Astrocyte of the cerebellum (primary cell): ENCODE results near the gene GPALPP1.

Source experiments
- DNase-seq: peaks from one replicate; pipeline ENCODE4 v3.0.0-alpha.2; 2011; ENCODE audit warnings: low read depth
- H3K4me3 ChIP-seq: 2 replicates; pipeline ENCODE4 v1.5.1; 2011; ENCODE audit warnings: mild to moderate bottlenecking, low read depth, low read length, moderate library complexity
- CTCF ChIP-seq: IDR thresholded peaks from 2 replicates; pipeline ENCODE4 v1.5.1; 2012; ENCODE audit warnings: low read length, low read depth, moderate library complexity, mild to moderate bottlenecking; ENCODE audit errors: missing control alignments
- in situ Hi-C: cut with HindIII; loops from 2 replicates; pipeline ENCODE4 v1.10.0; 2017; ENCODE audit warnings: low sequenced_read_pairs

GPALPP1 gene

GRCh38 chr13:45003417-45003816 lies 14.1 kb downstream of the GPALPP1 start:
- DNase-seq, result no peak
- H3K4me3 ChIP-seq, result no peak overlapping the region
- no peak for TF ChIP-seq CTCF
- in situ Hi-C loops, result no loop called here

GRCh38 chr13:45004096-45004495 lies 14.8 kb downstream of the GPALPP1 start:
- in situ Hi-C loops, result no loop called here
- DNase-seq, result no peak
- no peak for TF ChIP-seq CTCF
- H3K4me3 ChIP-seq, result no peak overlapping the region

DNA sequence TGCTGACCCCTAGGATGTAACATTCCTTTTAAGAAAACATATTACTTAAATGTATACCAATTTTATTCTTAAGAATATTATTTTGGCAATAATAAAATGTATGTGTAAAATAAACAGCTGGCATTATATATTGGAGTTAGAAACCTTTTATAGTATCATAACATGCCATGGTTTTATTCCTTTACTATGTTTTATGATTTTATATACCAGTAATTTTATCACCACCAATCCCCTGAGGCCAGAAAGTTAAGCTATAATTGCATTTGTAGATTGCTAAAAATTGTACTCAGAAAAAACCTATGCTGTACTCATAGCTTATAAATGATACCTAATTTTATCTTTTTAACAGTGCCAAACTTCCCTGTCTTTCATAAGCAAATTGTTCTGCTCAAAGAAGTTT lies 17.9 kb downstream of the GPALPP1 start:
- in situ Hi-C loops, result no loop called here
- no peak for DNase-seq
- TF ChIP-seq CTCF, result no peak
- H3K4me3 ChIP-seq, result no peak overlapping the region

- DNase-seq, result no peak
- in situ Hi-C loops, result no loop called here
- no peak for TF ChIP-seq CTCF
- H3K4me3 ChIP-seq, result no peak overlapping the region
These were observed 18.5 kb downstream of the GPALPP1 start for GRCh38 chr13:45007823-45008222.

DNA sequence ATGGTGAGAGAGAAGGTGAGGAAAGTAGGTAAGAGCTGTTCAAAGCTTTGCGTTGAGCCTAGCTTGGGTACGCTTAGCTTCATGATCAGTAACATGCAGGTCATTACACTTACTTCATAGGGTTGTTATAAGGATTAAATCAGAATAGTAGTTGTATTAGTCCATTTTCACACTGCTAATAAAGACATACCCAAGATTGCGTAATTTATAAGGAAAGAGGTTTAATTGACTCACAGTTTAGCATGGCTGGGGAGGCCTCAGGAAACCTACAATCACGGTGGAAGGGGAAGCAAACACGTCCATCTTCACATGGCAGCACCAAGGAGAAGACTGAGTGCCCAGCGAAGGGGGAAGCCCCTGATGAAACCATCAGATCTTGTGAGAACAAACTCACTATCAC lies 21.9 kb downstream of the GPALPP1 start:
- no peak overlapping the region for H3K4me3 ChIP-seq
- TF ChIP-seq CTCF, result no peak
- in situ Hi-C loops, result no loop called here
- no peak for DNase-seq

DNA sequence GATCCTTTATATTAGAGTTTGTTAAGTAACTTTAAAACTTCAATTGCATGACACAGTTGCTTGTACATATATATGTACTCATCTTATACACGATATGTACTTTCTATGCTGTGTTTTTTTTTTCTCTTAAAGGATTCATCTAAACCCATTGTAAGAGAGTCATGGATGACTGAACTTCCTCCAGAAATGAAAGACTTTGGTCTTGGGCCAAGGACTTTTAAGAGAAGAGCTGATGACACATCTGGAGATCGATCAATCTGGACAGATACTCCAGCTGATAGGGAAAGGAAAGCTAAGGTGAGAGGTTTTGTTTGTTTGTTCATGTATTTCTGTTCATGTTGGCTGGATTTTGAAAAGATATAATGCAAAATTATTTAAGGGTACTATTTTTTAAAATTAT lies 26.0 kb downstream of the GPALPP1 start:
- no peak overlapping the region for H3K4me3 ChIP-seq
- in situ Hi-C loops, result no loop called here
- no peak for TF ChIP-seq CTCF

More for the DNA sequence above, 26.0 kb downstream of the GPALPP1 start:
- no peak for DNase-seq
